Breast epithelium (tissue), 3 donors: Measurements from ENCODE around the gene ADAMTS18.

Experiments used
- POLR2AphosphoS5 ChIP-seq, 3 donors: sonication (generic); formaldehyde crosslinking; IDR thresholded peaks; one replicate each; pipeline ENCODE4 v1.6.1; 2017; ENCODE audit warnings: antibody characterized with exemption in 3 of 3
- TF ChIP-seq, protein P1 (sequence below), 3 donors: fragments of 450-650 bp; IDR thresholded peaks; one replicate each; pipeline ENCODE4 v1.5.1; 2016 to 2017; ENCODE audit warnings: antibody characterized with exemption in 3 of 3, mild to moderate bottlenecking in 3 of 3, moderate library complexity in 3 of 3

DNA sequence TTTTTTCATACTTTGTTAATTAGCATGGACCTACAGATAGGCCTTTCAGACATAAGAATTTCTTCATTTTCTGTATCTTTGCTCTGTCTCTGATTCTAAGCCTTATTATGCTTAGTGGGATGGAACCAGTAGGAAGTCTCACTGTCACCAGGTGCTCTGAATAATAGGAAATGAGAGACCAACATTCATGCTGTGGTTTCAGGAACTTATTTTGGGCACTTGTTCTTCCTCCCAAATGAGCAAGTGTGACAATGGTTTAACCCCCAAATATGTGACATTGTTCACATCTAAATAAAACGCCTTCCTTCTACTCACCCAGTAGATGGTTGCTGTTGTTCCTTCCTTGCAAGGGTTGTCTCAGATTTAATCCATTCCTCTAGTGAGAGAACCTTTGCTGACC is 135.4 kb downstream of the ADAMTS18 start:
- TF ChIP-seq, protein P1, sequence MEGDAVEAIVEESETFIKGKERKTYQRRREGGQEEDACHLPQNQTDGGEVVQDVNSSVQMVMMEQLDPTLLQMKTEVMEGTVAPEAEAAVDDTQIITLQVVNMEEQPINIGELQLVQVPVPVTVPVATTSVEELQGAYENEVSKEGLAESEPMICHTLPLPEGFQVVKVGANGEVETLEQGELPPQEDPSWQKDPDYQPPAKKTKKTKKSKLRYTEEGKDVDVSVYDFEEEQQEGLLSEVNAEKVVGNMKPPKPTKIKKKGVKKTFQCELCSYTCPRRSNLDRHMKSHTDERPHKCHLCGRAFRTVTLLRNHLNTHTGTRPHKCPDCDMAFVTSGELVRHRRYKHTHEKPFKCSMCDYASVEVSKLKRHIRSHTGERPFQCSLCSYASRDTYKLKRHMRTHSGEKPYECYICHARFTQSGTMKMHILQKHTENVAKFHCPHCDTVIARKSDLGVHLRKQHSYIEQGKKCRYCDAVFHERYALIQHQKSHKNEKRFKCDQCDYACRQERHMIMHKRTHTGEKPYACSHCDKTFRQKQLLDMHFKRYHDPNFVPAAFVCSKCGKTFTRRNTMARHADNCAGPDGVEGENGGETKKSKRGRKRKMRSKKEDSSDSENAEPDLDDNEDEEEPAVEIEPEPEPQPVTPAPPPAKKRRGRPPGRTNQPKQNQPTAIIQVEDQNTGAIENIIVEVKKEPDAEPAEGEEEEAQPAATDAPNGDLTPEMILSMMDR (IDR thresholded peaks at IDR 0.05) = no peak
- no peak for TF ChIP-seq POLR2AphosphoS5 (IDR thresholded peaks at IDR 0.05)
